Left kidney (tissue), 2 donors: ENCODE results near the gene TBCEL. TPM values are rescaled to one million over a fixed set of nuclear protein-coding genes. Genes with fewer than 3 reads are reported as not detected.
"Not testable (repeated sequence)": the region's sequence is repeated elsewhere in the genome, so short reads cannot be mapped to it uniquely, and the experiment has no call there.

Experiments
- DNase-seq: peaks from one replicate; pipeline ENCODE4 v3.0.0-alpha.2; 2013
- polyA plus RNA-seq: library from polyadenylated mRNA; unstranded; fragments of 120-200 nt; gene quantifications from one replicate; pipeline ENCODE4 v1.2.1, GENCODE V29; 2013; ENCODE audit not compliant: insufficient read length

Gene TBCEL
- polyA plus RNA-seq, 1 donor = 28.7 TPM

- DNase-seq = peak; percentile 28
Observed at GRCh38 chr11:121105481-121106195, 81.7 kb downstream of the TBCEL start.

GRCh38 chr11:121106812-121107211 lies 82.9 kb downstream of the TBCEL start:
- no peak for DNase-seq

GRCh38 chr11:121108413-121108812 lies 84.5 kb downstream of the TBCEL start:
- no peak for DNase-seq

- no peak for DNase-seq
Observed at GRCh38 chr11:121109471-121109870, 85.6 kb downstream of the TBCEL start.

GRCh38 chr11:121109916-121110586 lies 86.1 kb downstream of the TBCEL start:
- no peak for DNase-seq

GRCh38 chr11:121110871-121111724 lies 87.2 kb downstream of the TBCEL start:
- no peak for DNase-seq

GRCh38 chr11:121112498-121113455 lies 88.9 kb downstream of the TBCEL start:
- peak; percentile 47 for DNase-seq

GRCh38 chr11:121113611-121114010 lies 89.7 kb downstream of the TBCEL start:
- DNase-seq = no peak

GRCh38 chr11:121115024-121115423 lies 91.1 kb downstream of the TBCEL start:
- not testable (repeated sequence) for DNase-seq

- DNase-seq = no peak
Observed at GRCh38 chr11:121117788-121118187, 93.9 kb downstream of the TBCEL start.

GRCh38 chr11:121119440-121119839 lies 95.5 kb downstream of the TBCEL start:
- no peak for DNase-seq

GRCh38 chr11:121122328-121122727 lies 98.4 kb downstream of the TBCEL start:
- no peak for DNase-seq

- no peak for DNase-seq
Observed at GRCh38 chr11:121123496-121124069, 99.7 kb downstream of the TBCEL start.

GRCh38 chr11:121127809-121128208 lies 103.9 kb downstream of the TBCEL start:
- DNase-seq = no peak

- no peak for DNase-seq
Observed at GRCh38 chr11:121129362-121130340, 105.7 kb downstream of the TBCEL start.

- no peak for DNase-seq
Observed at GRCh38 chr11:121131656-121132055, 107.8 kb downstream of the TBCEL start.

GRCh38 chr11:121132211-121132976 lies 108.5 kb downstream of the TBCEL start:
- DNase-seq = no peak

GRCh38 chr11:121134741-121135312 lies 110.9 kb downstream of the TBCEL start:
- no peak for DNase-seq

GRCh38 chr11:121137005-121137404 lies 113.1 kb downstream of the TBCEL start:
- no peak for DNase-seq
